Liver (tissue), 3 donors: Measurements from ENCODE around the gene TMEM123.

Source experiments
- CTCF ChIP-seq: fragments of 150-350 bp; IDR thresholded peaks from 2 replicates; pipeline ENCODE4 v1.5.1; 2017; ENCODE audit warnings: improper control_type of control experiment, low read depth, low read length; ENCODE audit not compliant: missing input control
- EGR1 ChIP-seq, 2 donors: IDR thresholded peaks; 2 replicates each; pipeline ENCODE4 v1.6.1; 2016 to 2018; ENCODE audit warnings: antibody characterized with exemption in 2 of 2, low read depth in 2 of 2
- FOXA1 ChIP-seq: IDR thresholded peaks from 2 replicates; pipeline ENCODE4 v1.6.1; 2016; ENCODE audit warnings: antibody characterized with exemption
- GABPA ChIP-seq, 2 donors: IDR thresholded peaks in 1 of 2; conservative IDR thresholded peaks in 1 of 2; 2 replicates each; pipeline ENCODE4 v1.6.1; 2016; ENCODE audit warnings: antibody characterized with exemption in 2 of 2, mild to moderate bottlenecking in 1 of 2, moderate library complexity in 1 of 2
- HNF4A ChIP-seq, 2 donors: conservative IDR thresholded peaks; 2 replicates each; pipeline ENCODE4 v1.6.1; 2016; ENCODE audit warnings: antibody characterized with exemption in 2 of 2, mild to moderate bottlenecking in 2 of 2
- MAX ChIP-seq: IDR thresholded peaks from 2 replicates; pipeline ENCODE4 v1.6.1; 2016; ENCODE audit warnings: antibody characterized with exemption
- RAD21 ChIP-seq, 2 donors: IDR thresholded peaks; 2 replicates each; pipeline ENCODE4 v1.6.1; 2016; ENCODE audit warnings: antibody characterized with exemption in 2 of 2, mild to moderate bottlenecking in 2 of 2
- REST ChIP-seq: IDR thresholded peaks from 2 replicates; pipeline ENCODE4 v1.6.1; 2016; ENCODE audit warnings: antibody characterized with exemption, mild to moderate bottlenecking
- YY1 ChIP-seq: IDR thresholded peaks from 2 replicates; pipeline ENCODE4 v1.6.1; 2016; ENCODE audit warnings: antibody characterized with exemption, mild to moderate bottlenecking
- donor health status: healthy.
- donor health status: healthy.

- TF ChIP-seq CTCF: no peak
- no peak for TF ChIP-seq HNF4A (conservative IDR thresholded peaks at IDR 0.05)
- TF ChIP-seq REST: no peak
- TF ChIP-seq RAD21 (IDR thresholded peaks at IDR 0.05): no peak
- no peak for TF ChIP-seq GABPA (IDR thresholded peaks at IDR 0.05 in 1 of 2, conservative IDR thresholded peaks at IDR 0.05 in 1 of 2)
- TF ChIP-seq YY1: no peak
- TF ChIP-seq EGR1 (IDR thresholded peaks at IDR 0.05; ENCODE audit: low read depth in 2 of 2): no peak
- no peak for TF ChIP-seq MAX
- TF ChIP-seq FOXA1: no peak
Measured at GRCh38 chr11:102406099-102406498, 46.5 kb downstream of the TMEM123 start.
